ENCODE data around the gene ADGRD1.

ADGRD1 gene

GRCh38 chr12:131027264-131027663 lies 73.6 kb downstream of the ADGRD1 start:
- TF ChIP-seq FOXP2 (optimal IDR thresholded peaks at IDR 0.05; ENCODE audit: control extremely low read depth, extremely low read length, insufficient read depth) (no peak), POLR2AphosphoS5 (IDR thresholded peaks at IDR 0.05; ENCODE audit: borderline replicate concordance, low read depth, low read length) (no peak), EZH2 (IDR thresholded peaks at IDR 0.05) (no peak)
- H3K36me3 ChIP-seq (ENCODE audit: insufficient read depth, low read length) = no peaks in the 10 kb centered on the region
- DNase-seq (ENCODE audit: low read depth, low spot score) = no peak
- no peak overlapping the region for H3K27ac ChIP-seq
- no peaks in the 10 kb centered on the region for H3K9me3 ChIP-seq (ENCODE audit: low read depth, low read length)
- no peak overlapping the region for H3K4me3 ChIP-seq
- H3K9ac ChIP-seq (ENCODE audit: insufficient read length) = no peak overlapping the region

- no peaks in the 10 kb centered on the region for H3K9me3 ChIP-seq (ENCODE audit: low read depth, low read length)
- H3K9ac ChIP-seq (ENCODE audit: insufficient read length) = no peak overlapping the region
- no peak for TF ChIP-seq FOXP2 (optimal IDR thresholded peaks at IDR 0.05; ENCODE audit: control extremely low read depth, extremely low read length, insufficient read depth)
- no peak for TF ChIP-seq POLR2AphosphoS5 (IDR thresholded peaks at IDR 0.05; ENCODE audit: borderline replicate concordance, low read depth, low read length)
- no peak for TF ChIP-seq EZH2 (IDR thresholded peaks at IDR 0.05)
- H3K27ac ChIP-seq = no peak overlapping the region
- no peaks in the 10 kb centered on the region for H3K36me3 ChIP-seq (ENCODE audit: insufficient read depth, low read length)
- no peak overlapping the region for H3K4me3 ChIP-seq
- no peak for DNase-seq (ENCODE audit: low read depth, low spot score)
Observed at GRCh38 chr12:131027876-131028586, 74.3 kb downstream of the ADGRD1 start.

- Histone ChIP-seq H3K9ac (ENCODE audit: insufficient read length) (no peak overlapping the region), H3K36me3 (ENCODE audit: insufficient read depth, low read length) (no peaks in the 10 kb centered on the region), H3K27ac (no peak overlapping the region), H3K4me3 (no peak overlapping the region), H3K9me3 (ENCODE audit: low read depth, low read length) (no peaks in the 10 kb centered on the region)
- no peak for TF ChIP-seq POLR2AphosphoS5 (IDR thresholded peaks at IDR 0.05; ENCODE audit: borderline replicate concordance, low read depth, low read length)
- TF ChIP-seq EZH2 (IDR thresholded peaks at IDR 0.05) = no peak
- no peak for TF ChIP-seq FOXP2 (optimal IDR thresholded peaks at IDR 0.05; ENCODE audit: control extremely low read depth, extremely low read length, insufficient read depth)
- no peak for DNase-seq (ENCODE audit: low read depth, low spot score)
Observed at GRCh38 chr12:131028587-131029338, 75.1 kb downstream of the ADGRD1 start.

- no peak overlapping the region for H3K27ac ChIP-seq
- H3K36me3 ChIP-seq (ENCODE audit: insufficient read depth, low read length) = no peaks in the 10 kb centered on the region
- no peak for TF ChIP-seq EZH2 (IDR thresholded peaks at IDR 0.05)
- no peak for DNase-seq (ENCODE audit: low read depth, low spot score)
- no peak overlapping the region for H3K9ac ChIP-seq (ENCODE audit: insufficient read length)
- no peaks in the 10 kb centered on the region for H3K9me3 ChIP-seq (ENCODE audit: low read depth, low read length)
- no peak overlapping the region for H3K4me3 ChIP-seq
Observed at GRCh38 chr12:131030472-131031328, 77.0 kb downstream of the ADGRD1 start.

- no peaks in the 10 kb centered on the region for H3K36me3 ChIP-seq (ENCODE audit: insufficient read depth, low read length)
- no peak overlapping the region for H3K27ac ChIP-seq
- H3K9ac ChIP-seq (ENCODE audit: insufficient read length) = no peak overlapping the region
- DNase-seq (ENCODE audit: low read depth, low spot score) = no peak
- no peak overlapping the region for H3K4me3 ChIP-seq
- no peak for TF ChIP-seq FOXP2 (optimal IDR thresholded peaks at IDR 0.05; ENCODE audit: control extremely low read depth, extremely low read length, insufficient read depth)
- no peak for TF ChIP-seq EZH2 (IDR thresholded peaks at IDR 0.05)
- no peak for TF ChIP-seq POLR2AphosphoS5 (IDR thresholded peaks at IDR 0.05; ENCODE audit: borderline replicate concordance, low read depth, low read length)
- H3K9me3 ChIP-seq (ENCODE audit: low read depth, low read length) = no peaks in the 10 kb centered on the region
Observed at GRCh38 chr12:131032082-131032750, 78.5 kb downstream of the ADGRD1 start.

- no peaks in the 10 kb centered on the region for H3K9me3 ChIP-seq (ENCODE audit: low read depth, low read length)
- H3K9ac ChIP-seq (ENCODE audit: insufficient read length) = no peak overlapping the region
- H3K36me3 ChIP-seq (ENCODE audit: insufficient read depth, low read length) = no peaks in the 10 kb centered on the region
- no peak overlapping the region for H3K4me3 ChIP-seq
- TF ChIP-seq EZH2 (IDR thresholded peaks at IDR 0.05) (no peak), POLR2AphosphoS5 (IDR thresholded peaks at IDR 0.05; ENCODE audit: borderline replicate concordance, low read depth, low read length) (no peak), FOXP2 (optimal IDR thresholded peaks at IDR 0.05; ENCODE audit: control extremely low read depth, extremely low read length, insufficient read depth) (no peak)
- DNase-seq (ENCODE audit: low read depth, low spot score) = no peak
- no peak overlapping the region for H3K27ac ChIP-seq
Observed at GRCh38 chr12:131033486-131033885, 79.8 kb downstream of the ADGRD1 start.

- H3K9me3 ChIP-seq (ENCODE audit: low read depth, low read length) = no peaks in the 10 kb centered on the region
- H3K27ac ChIP-seq = no peak overlapping the region
- no peak overlapping the region for H3K4me3 ChIP-seq
- no peak for DNase-seq (ENCODE audit: low read depth, low spot score)
- TF ChIP-seq POLR2AphosphoS5 (IDR thresholded peaks at IDR 0.05; ENCODE audit: borderline replicate concordance, low read depth, low read length) (no peak), EZH2 (IDR thresholded peaks at IDR 0.05) (no peak), FOXP2 (optimal IDR thresholded peaks at IDR 0.05; ENCODE audit: control extremely low read depth, extremely low read length, insufficient read depth) (no peak)
- no peaks in the 10 kb centered on the region for H3K36me3 ChIP-seq (ENCODE audit: insufficient read depth, low read length)
- no peak overlapping the region for H3K9ac ChIP-seq (ENCODE audit: insufficient read length)
Observed at GRCh38 chr12:131033886-131034482, 80.3 kb downstream of the ADGRD1 start.

Measured in SK-N-MC (cell line).